Hematopoietic multipotent progenitor cell treated with erythropoietin and hydrocortisone succinate and interleukin-3 and kit ligand, for 8 days (in vitro differentiated cells): ENCODE data around the gene PNMT.
"Not testable (repeated sequence)": the region's sequence is repeated elsewhere in the genome, so short reads cannot be mapped to it uniquely, and the experiment has no call there.

Source experiments
- DNase-seq: peaks from one replicate; pipeline ENCODE4 v3.0.0-alpha.2; 2015

The PNMT gene

GRCh38 chr17:39688945-39689344, 20.7 kb downstream of the PNMT start:
- DNase-seq: peak; percentile 15

- DNase-seq: no peak
Measured at GRCh38 chr17:39694593-39694992, 26.3 kb downstream of the PNMT start.

GRCh38 chr17:39695089-39695474, 26.8 kb downstream of the PNMT start:
- DNase-seq: no peak

GRCh38 chr17:39696731-39697130, 28.5 kb downstream of the PNMT start:
- no peak for DNase-seq

- peak; percentile 31 for DNase-seq
Measured at GRCh38 chr17:39697961-39698360, 29.7 kb downstream of the PNMT start.

GRCh38 chr17:39699157-39699817, 31.0 kb downstream of the PNMT start:
- not testable (repeated sequence) for DNase-seq

GRCh38 chr17:39699818-39700147, 31.5 kb downstream of the PNMT start, which contains the start of gene ERBB2:
ERBB2 (plus strand) TSS chr17:39700064; CDS start chr17:39700239, 175 bp downstream.
- no peak for DNase-seq

- DNase-seq: no peak
Measured at GRCh38 chr17:39700148-39700987, 32.1 kb downstream of the PNMT start.

GRCh38 chr17:39701012-39701783, 32.9 kb downstream of the PNMT start:
- DNase-seq: no peak

- no peak for DNase-seq
Measured at GRCh38 chr17:39701784-39702422, 33.6 kb downstream of the PNMT start.

- no peak for DNase-seq
Measured at GRCh38 chr17:39702901-39703893, 34.9 kb downstream of the PNMT start.

- no peak for DNase-seq
Measured at GRCh38 chr17:39703913-39704312, 35.7 kb downstream of the PNMT start.

- DNase-seq: no peak
Measured at GRCh38 chr17:39704821-39705551, 36.7 kb downstream of the PNMT start.

GRCh38 chr17:39705786-39706348, 37.6 kb downstream of the PNMT start:
- no peak for DNase-seq

- no peak for DNase-seq
Measured at GRCh38 chr17:39706383-39706782, 38.1 kb downstream of the PNMT start.

GRCh38 chr17:39706921-39707337, 38.7 kb downstream of the PNMT start:
- DNase-seq: no peak

- no peak for DNase-seq
Measured at GRCh38 chr17:39709319-39709997, 41.2 kb downstream of the PNMT start.

GRCh38 chr17:39709998-39710964, 42.0 kb downstream of the PNMT start:
- DNase-seq: no peak

GRCh38 chr17:39711071-39711470, 42.8 kb downstream of the PNMT start:
- not testable (repeated sequence) for DNase-seq
